Erythroblast (primary cell): ENCODE measurements around the gene CRYBA1.

Source experiments
- GATA1 ChIP-seq: IDR thresholded peaks from 2 replicates; pipeline ENCODE4 v1.6.1; 2011; ENCODE audit warnings: low read depth, mild to moderate bottlenecking, control low read depth, low read length, moderate library complexity
- POLR2A ChIP-seq: IDR thresholded peaks from 2 replicates; pipeline ENCODE4 v1.6.1; 2011; ENCODE audit warnings: mild to moderate bottlenecking, low read length

GRCh38 chr17:29216181-29216580 lies 30.5 kb upstream of the CRYBA1 start:
- TF ChIP-seq POLR2A, result no peak
- TF ChIP-seq GATA1, result no peak
